Erythroblast (primary cell): ENCODE data around the gene KDSR.

ENCODE experiments used
- DNase-seq, 2 experiments: peaks; one replicate each; lab custom pipeline; 2025; lab: John Stamatoyannopoulos, UW
- GATA1 ChIP-seq: IDR thresholded peaks from 2 replicates; pipeline ENCODE4 v1.6.1; 2011; ENCODE audit warnings: low read depth, mild to moderate bottlenecking, control low read depth, low read length, moderate library complexity
- POLR2A ChIP-seq: IDR thresholded peaks from 2 replicates; pipeline ENCODE4 v1.6.1; 2011; ENCODE audit warnings: mild to moderate bottlenecking, low read length

Gene KDSR

GRCh38 chr18:63320123-63320974 is 46.7 kb downstream of the KDSR start:
- peak; percentile 89 to 90 for DNase-seq
- TF ChIP-seq POLR2A (no peak), GATA1 (no peak)

- TF ChIP-seq GATA1 (no peak), POLR2A (no peak)
- DNase-seq: peak; percentile 71 to 73
These were observed 47.5 kb downstream of the KDSR start, which contains the start of gene BCL2 for GRCh38 chr18:63319383-63320122. Gene BCL2 (minus strand): TSS chr18:63319769.

- TF ChIP-seq POLR2A (no peak), GATA1 (no peak)
- DNase-seq: peak; percentile 45 to 52
These were observed 48.1 kb downstream of the KDSR start for GRCh38 chr18:63318889-63319382.

- peak; percentile 58 to 71 for DNase-seq
- TF ChIP-seq GATA1 (no peak), POLR2A (no peak)
These were observed 48.8 kb downstream of the KDSR start for GRCh38 chr18:63317982-63318888.

- DNase-seq: peak in 1 of 2 experiments; percentile 27
- TF ChIP-seq POLR2A (no peak), GATA1 (no peak)
These were observed 49.5 kb downstream of the KDSR start for GRCh38 chr18:63317556-63317946.

GRCh38 chr18:63316612-63317555 is 50.1 kb downstream of the KDSR start:
- no peak for TF ChIP-seq POLR2A
- TF ChIP-seq GATA1: no peak
- no peak for DNase-seq

GRCh38 chr18:63315876-63316275 is 51.1 kb downstream of the KDSR start:
- TF ChIP-seq GATA1 (no peak), POLR2A (no peak)
- no peak for DNase-seq

GRCh38 chr18:63315131-63315662 is 51.8 kb downstream of the KDSR start:
- DNase-seq: no peak

GRCh38 chr18:63314062-63314790 is 52.8 kb downstream of the KDSR start:
- no peak for DNase-seq
- TF ChIP-seq POLR2A: no peak
- no peak for TF ChIP-seq GATA1

More at GRCh38 chr18:63315131-63315662, 51.8 kb downstream of the KDSR start:
- no peak for TF ChIP-seq GATA1
- no peak for TF ChIP-seq POLR2A

GRCh38 chr18:63313396-63313917 is 53.5 kb downstream of the KDSR start:
- DNase-seq: peak in 1 of 2 experiments; percentile 14
- TF ChIP-seq POLR2A (no peak), GATA1 (no peak)
